Right atrium auricular region (tissue), 2 donors: Measurements from ENCODE around the gene CACNA1A. TPM values are rescaled to one million over a fixed set of nuclear protein-coding genes. Genes with fewer than 3 reads are reported as not detected.

Source experiments
- DNase-seq: peaks from one replicate; pipeline ENCODE4 v3.0.0-alpha.2; 2019; ENCODE audit warnings: low spot score
- H3K27ac ChIP-seq, 2 donors: fragments of 200-600 bp; sonication (generic); 1 replicate in 1 of 2; 2 replicates in 1 of 2; pipeline ENCODE4 v1.5.1; 2016 to 2019
- H3K27me3 ChIP-seq, 2 donors: fragments of 200-600 bp; sonication (generic); one replicate each; pipeline versions ENCODE4 v1.5.1 to v1.6.0; 2017 to 2019
- H3K36me3 ChIP-seq: fragments of 200-600 bp; sonication (generic); one replicate; pipeline ENCODE4 v1.5.1; 2016
- H3K4me1 ChIP-seq, 2 donors: fragments of 200-600 bp; sonication (generic); one replicate each; pipeline versions ENCODE4 v1.5.1 to v1.6.0; 2017 to 2019
- H3K4me3 ChIP-seq, 2 donors: fragments of 200-600 bp; sonication (generic); 1 replicate in 1 of 2; 2 replicates in 1 of 2; pipeline ENCODE4 v1.5.1; 2017 to 2019; ENCODE audit warnings: mild to moderate bottlenecking in 1 of 2, moderate library complexity in 1 of 2
- H3K9me3 ChIP-seq, 2 donors: fragments of 200-600 bp; sonication (generic); one replicate each; pipeline ENCODE4 v1.5.1; 2019
- total RNA-seq, 2 donors: library from RNA; depleted of rRNA; stranded (reverse); fragments of >200 nt; gene quantifications; one replicate each; pipeline ENCODE4 v1.1.0, GENCODE V29; 2016
- TF ChIP-seq, protein P1 (sequence below), 2 donors: fragments of 200-600 bp; sonication (generic); IDR thresholded peaks; one replicate each; pipeline ENCODE4 v1.5.1; 2019; ENCODE audit warnings: antibody characterized with exemption in 2 of 2

The CACNA1A gene
- total RNA-seq, 2 donors from 2014 or later: 0.28 to 0.48 TPM

DNA sequence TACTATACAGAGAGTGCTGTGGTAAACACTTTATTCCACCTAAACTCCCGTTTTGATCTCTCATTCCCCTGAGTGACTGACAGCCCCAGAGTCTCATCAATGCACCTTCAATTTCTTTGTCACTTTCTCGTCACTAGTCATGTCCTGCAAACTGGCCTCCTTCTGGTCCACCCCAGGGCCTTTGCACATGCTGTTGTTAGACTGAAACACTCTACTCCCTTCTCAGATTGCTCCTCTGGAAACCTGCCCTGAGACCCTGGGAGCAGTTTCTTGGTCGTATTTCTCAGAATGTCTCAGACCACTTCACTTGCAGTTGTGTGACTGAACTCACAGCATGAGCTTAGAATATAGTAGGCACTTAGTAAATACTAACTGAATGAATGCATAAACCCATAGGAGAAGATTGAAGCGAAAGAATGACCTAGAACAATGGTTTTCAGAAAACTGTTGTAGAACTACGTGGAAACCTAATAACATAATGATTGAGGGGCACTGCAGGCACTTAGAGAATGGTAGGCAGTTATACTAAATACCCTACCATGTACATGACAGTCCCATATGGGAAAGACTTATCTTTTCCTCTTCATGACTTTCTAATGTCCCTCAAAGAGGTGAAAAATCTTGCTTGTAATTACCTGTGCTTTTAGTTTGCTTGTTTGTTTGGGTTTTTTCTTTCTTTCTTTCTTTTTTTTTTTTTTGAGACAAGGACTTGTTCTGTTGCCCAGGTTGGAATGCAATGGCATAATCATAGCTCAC, 211.3 kb downstream of the CACNA1A start:
- no peaks in the 10 kb centered on the region for H3K4me1 ChIP-seq
- no peak overlapping the region for H3K27ac ChIP-seq
- H3K27me3 ChIP-seq: peaks cover 0 to 6% of the 10 kb centered on the region in 2 donors
- DNase-seq: no peak
- H3K4me3 ChIP-seq: no peak overlapping the region
- no peaks in the 10 kb centered on the region for H3K9me3 ChIP-seq
- TF ChIP-seq, protein P1, sequence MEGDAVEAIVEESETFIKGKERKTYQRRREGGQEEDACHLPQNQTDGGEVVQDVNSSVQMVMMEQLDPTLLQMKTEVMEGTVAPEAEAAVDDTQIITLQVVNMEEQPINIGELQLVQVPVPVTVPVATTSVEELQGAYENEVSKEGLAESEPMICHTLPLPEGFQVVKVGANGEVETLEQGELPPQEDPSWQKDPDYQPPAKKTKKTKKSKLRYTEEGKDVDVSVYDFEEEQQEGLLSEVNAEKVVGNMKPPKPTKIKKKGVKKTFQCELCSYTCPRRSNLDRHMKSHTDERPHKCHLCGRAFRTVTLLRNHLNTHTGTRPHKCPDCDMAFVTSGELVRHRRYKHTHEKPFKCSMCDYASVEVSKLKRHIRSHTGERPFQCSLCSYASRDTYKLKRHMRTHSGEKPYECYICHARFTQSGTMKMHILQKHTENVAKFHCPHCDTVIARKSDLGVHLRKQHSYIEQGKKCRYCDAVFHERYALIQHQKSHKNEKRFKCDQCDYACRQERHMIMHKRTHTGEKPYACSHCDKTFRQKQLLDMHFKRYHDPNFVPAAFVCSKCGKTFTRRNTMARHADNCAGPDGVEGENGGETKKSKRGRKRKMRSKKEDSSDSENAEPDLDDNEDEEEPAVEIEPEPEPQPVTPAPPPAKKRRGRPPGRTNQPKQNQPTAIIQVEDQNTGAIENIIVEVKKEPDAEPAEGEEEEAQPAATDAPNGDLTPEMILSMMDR (IDR thresholded peaks at IDR 0.05): no peak
- H3K36me3 ChIP-seq: no peaks in the 10 kb centered on the region

DNA sequence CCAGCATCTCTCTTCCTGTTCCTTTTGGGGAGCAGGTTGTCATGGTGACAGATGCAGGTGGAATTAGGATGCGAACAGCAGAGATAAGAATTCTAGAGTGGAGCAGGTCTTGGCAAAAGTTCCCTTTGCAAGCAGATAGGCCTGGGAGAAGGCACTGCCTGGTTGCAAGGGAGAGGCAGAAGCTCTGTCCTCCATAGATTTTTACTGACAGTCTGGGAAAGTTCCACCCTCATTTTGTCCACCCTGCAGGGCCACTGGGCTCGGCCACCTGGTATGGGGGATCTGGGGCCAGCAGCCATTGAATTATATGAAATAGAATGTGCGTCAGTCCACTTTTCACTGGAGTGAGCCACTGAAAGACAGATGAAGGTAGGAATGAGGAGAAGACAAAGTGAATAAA, 214.4 kb downstream of the CACNA1A start:
- H3K27me3 ChIP-seq: no peaks in the 10 kb centered on the region
- TF ChIP-seq, protein P1 (IDR thresholded peaks at IDR 0.05): no peak

DNA sequence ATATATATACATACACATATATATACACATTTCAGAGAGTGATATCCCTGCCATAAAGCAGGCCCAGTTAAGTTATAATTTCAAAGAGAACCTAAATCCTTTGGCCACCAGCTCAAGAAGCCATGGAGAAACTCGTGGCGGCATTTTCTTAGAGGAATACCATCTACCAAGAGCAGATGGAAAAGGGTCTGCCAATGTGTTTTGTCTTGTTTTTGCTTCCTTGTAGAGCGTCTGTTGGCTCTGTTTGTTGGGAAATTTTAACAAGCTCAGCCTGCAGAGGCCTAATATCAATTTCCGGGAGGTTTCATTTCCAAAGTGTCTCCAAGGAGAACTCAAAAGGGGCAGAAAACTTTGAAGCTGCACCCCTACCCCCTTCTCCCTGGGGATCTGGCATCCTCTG, 215.5 kb downstream of the CACNA1A start:
- Histone ChIP-seq H3K27ac (no peak overlapping the region), H3K4me3 (no peak overlapping the region), H3K9me3 (no peaks in the 10 kb centered on the region), H3K4me1 (no peaks in the 10 kb centered on the region), H3K27me3 (no peaks in the 10 kb centered on the region), H3K36me3 (no peaks in the 10 kb centered on the region)
- TF ChIP-seq, protein P1 (IDR thresholded peaks at IDR 0.05): no peak
- no peak for DNase-seq

More for the DNA sequence above, 214.4 kb downstream of the CACNA1A start:
- Histone ChIP-seq H3K9me3 (no peaks in the 10 kb centered on the region), H3K27ac (no peak overlapping the region), H3K36me3 (no peaks in the 10 kb centered on the region), H3K4me3 (no peak overlapping the region), H3K4me1 (no peaks in the 10 kb centered on the region)
- DNase-seq: no peak

DNA sequence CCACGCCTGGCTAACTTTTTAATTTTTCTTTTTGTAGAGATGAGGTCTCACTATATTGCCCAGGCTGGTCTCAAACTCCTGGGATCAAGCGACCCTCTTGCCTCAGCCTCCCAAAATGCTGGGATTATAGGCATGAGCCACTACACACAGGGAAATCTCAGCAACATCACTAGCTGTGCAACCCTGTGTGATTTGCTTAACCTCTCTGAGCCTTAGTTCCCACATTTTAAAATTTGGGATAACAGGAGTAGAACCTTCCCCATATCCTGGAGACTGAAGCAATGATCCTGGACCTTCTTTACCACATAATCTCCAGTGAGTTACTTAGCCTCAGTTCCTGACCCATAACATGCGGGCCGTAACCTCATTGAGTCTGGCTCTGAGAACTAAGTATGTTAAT, 217.0 kb downstream of the CACNA1A start:
- Histone ChIP-seq H3K4me3 (no peak overlapping the region), H3K36me3 (no peaks in the 10 kb centered on the region), H3K4me1 (no peaks in the 10 kb centered on the region), H3K9me3 (no peaks in the 10 kb centered on the region), H3K27me3 (no peaks in the 10 kb centered on the region), H3K27ac (no peak overlapping the region)
- DNase-seq: no peak
- TF ChIP-seq, protein P1 (IDR thresholded peaks at IDR 0.05): no peak

DNA sequence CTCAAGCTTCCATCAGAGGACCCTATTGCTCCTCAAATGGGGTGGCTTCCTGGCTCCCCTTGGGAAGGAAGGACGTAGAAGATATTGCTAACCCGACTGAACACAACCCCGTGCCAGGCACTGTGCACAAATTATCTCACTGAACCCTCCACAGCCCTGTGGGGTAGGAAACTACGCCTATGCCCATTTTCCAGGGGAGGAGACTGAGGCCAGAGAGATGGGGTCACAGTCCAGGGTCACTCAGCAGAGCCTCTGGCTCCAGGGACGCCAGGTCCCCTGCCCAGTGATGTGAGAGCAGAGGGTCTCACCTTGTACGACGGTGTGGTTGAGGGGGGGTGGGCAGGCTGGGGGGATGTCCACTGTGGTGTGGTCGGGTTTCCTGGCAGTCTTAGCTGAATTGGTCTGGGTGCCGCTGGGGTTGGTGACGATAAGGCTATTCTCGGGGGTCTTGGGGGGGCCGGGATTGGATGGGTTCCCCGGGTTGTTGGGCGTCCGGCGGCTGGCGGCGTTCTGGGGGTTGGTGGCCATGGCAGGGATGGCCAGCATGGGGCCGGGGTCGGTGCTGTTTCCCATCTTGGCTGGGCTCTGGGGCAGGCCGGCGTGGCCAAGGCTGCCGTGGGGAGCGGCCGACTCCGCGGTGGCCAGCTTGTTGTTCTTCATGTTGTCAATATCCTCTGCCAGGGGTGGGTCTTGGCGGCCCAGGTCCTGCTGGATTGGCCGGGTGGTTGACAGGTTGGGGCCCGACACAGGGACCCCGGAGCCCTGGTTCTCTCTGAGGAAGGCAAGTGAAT, 219.9 kb downstream of the CACNA1A start:
- no peak overlapping the region for H3K27ac ChIP-seq
- no peaks in the 10 kb centered on the region for H3K36me3 ChIP-seq
- H3K4me3 ChIP-seq: no peak overlapping the region
- H3K9me3 ChIP-seq: no peaks in the 10 kb centered on the region
- TF ChIP-seq, protein P1 (IDR thresholded peaks at IDR 0.05): no peak
- no peak for DNase-seq
- no peaks in the 10 kb centered on the region for H3K4me1 ChIP-seq
- no peaks in the 10 kb centered on the region for H3K27me3 ChIP-seq
